Hematopoietic multipotent progenitor cell treated with erythropoietin and hydrocortisone succinate and interleukin-3 and kit ligand, for 4 days (in vitro differentiated cells): Measurements from ENCODE around the gene OLFML2A.

Source experiments
- DNase-seq: peaks from one replicate; pipeline ENCODE4 v3.0.0-alpha.2; 2015

Gene OLFML2A

DNA sequence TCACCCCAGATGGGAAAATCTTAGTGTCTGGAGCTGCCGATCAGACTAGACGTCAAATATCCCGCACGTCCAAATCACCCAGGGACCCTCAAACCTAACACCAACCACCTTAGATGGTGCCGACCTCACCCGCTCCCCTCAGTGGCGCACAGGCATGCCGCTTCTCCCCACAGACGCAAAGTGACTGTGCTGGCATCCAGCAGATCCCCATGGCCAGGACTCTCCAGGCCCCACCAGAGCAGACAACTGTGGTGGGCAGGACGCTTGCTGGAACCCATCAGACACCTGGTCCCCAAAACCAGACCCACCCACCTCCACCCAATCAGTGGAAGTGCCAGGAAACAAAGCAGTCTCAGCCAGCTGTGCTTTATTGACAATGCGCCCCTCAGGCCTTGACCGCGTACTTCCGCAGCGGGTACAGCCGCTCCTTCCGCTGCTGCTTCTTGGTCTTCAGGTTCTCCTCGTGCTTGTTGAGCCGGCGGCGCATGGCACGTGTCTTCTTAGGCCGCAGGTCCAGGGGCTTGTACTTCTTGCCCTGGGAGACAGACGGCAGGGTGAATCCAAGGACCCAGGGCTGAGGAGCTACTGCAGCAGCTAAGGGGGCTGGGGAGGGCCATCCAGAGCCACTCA is 80.7 kb downstream of the OLFML2A start:
- no peak for DNase-seq

DNA sequence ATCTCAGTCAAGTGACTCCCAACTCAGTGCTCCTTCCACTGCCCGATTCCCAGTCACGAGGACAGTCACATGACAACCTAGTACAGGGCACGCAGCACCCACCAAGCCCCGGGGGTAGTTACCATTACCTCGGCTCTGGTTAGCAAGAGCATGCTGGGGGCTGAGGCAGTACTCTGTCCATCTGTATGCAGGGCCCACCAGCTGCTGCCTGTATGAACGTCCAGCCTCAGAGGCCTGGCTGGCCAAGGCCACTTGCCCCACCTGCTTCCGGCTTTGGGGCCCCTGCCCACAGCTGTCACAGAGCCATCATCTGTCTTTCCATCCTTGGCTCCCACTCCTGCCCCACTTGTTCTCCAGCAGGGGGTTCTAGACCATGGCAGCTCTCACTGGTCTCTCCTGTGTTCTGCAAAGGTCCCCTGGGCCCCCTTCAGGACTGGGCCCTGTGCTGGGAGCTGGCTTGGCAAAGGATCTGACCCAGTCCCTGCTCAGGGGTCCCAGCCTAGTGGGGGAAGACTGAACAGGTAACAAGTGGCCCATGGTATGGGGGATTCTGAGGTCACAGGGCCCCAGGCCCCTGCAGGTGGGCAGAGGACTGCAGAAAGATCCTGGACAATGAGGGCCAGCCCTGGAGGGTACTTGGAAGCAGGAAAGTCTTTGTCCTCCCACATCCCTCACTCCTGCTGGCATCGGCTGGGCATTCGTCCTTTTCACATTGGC is 81.6 kb downstream of the OLFML2A start:
- no peak for DNase-seq

DNA sequence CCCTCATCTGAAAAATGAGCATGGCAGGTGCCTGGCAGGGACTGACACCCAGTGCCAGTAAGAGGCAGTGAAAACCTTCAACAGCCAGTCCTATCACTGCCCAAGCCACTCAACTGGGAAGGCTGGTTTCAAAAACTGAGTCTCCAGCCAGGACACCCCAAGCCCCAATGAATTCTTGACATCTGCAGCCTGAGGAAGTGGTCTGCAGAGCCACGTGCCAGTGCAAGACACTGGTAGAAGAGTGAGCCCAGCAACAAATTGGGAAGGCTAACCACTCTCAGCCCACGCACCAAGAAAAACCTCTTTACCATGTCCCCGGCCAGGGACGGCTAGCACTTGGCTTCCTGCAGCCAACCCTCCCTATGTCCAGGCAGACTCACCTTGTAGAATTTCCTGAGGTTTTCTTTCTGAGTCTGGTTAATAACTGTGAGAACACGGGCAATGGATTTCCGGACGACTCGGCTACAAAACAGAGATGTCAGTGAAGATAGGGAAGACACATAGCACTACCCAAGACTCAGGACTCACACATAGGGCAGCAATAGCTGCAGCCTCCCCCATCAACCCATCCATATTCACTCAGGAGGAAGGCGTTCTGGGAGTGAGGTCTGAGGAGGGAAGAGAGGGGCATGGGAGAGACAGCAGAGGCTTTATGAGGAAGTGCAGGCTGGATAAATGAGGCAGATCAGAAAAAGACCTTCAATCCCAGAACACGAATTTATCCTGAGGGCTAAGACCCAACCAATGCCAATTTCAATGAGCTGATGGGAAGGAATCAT is 83.1 kb downstream of the OLFML2A start:
- peak; percentile 25 for DNase-seq

DNA sequence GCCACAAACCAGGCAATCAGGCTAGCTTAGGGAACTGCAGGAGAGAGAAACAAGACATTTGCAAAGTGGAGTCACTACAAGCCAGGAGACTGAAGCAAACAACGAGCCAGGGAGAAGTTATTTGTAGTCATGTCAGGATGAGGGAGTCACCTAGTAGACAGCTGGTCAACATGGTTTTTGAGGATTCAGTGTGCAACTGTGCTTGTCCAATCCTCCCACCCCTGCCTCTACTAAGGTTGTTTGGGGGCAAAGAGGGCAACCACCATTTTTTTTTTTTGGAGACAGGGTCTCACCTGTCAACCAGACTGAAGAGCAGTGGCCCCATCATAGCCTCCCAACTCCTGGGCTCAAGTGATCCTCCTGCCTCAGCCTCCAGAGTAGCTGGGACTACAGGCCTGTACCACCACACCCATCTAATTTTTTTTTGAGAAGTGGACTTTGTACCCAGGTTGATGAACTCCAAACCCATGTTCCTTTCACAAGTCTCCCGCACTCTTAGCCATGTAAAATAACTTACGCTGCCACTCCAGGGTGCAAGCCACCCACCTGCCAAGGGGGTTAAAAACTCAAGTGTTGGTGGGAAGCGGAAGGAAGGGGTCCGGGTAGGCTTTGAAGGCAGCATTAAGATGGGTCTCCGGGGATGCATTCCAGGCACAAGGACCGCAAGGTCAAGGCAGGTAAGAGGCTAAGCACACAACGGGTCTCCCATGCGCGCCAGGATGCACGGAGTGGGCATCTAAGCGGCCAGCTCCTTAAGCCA is 83.8 kb downstream of the OLFML2A start:
- no peak for DNase-seq

DNA sequence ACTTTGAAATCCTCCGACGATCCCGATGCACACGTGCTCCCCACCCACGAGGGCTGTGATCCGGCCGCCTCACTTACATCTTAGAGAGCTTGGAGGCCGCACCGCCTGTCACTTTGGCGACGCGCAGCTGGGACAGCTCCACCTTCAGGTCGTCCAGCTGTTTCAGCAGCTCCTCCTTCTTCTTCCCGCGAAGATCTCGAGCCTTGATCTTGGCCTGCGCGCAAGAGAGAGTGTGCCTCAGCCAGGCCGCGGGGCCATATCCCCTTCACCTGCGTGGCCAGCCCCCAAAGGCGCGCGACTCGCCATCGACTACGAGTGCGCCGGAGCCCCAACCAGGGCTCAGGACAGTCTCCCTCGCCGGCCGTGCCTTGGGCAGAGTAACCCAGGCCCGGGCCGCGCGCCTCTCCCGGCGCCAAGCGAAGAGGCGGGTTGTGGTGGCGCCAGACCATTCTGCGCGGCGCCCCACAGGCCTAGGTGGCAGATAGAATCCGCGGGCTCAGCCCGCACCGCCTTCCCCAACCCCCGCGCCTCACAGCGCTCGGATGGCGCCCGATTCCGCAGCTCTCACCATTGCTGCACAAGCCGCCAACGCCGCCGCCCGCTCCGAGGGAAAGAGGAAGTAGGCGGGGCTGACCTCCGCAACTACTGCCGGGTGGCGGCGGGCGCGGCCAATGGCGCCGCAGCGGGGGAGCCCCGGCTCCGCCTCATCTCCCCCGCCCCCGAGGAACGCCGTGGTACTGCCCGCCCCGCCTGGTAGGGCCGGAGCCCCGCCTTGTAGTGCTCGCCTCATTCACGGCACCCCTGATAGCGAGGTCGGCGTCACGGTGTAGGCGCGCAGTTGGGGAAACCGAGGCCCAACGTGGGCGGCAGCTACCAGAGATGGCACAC is 84.7 kb downstream of the OLFML2A start, which contains the start of the genes ARPC5L and RPL35:
ARPC5L (plus strand) TSS at position 789 of the 888 bp plus-strand sequence. CDS start 7,161 bp downstream, outside the sequence.
RPL35 (minus strand) TSS at position 616 of the 888 bp plus-strand sequence; CDS start at position 571, 45 bp downstream.
- DNase-seq: peak; percentile 98

DNA sequence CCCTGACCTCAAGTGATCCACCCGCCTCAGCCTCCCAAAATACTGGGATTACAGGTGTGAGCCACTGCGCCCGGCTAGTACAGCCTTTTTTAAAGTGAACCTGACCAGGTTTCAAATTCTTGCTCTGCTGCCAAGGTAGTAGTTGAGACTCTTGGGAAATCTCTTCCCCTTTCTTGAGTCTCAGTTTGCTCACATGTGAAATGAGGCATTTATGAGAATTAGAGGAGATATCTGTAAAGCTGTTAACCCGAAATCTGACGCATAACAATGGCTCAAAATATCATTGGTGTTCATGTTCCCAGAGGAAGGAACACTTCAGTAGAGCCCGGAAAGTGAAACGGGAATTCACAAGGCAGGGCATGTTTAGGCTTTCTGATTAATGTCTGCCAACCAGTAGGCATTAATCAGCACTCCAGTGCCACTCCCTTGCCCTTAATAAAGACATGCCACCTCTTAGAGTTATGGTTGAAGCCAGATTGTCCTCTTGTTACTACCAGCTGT is 86.5 kb downstream of the OLFML2A start:
- peak; percentile 38 for DNase-seq
